LNCAP (cell line): ENCODE data around the gene PXDN.

Source experiments
- TF ChIP-seq, protein P1 (sequence below): fragments of 450-650 bp; IDR thresholded peaks from 2 replicates; pipeline ENCODE4 v1.5.1; 2017; ENCODE audit warnings: mild to moderate bottlenecking

The PXDN gene

DNA sequence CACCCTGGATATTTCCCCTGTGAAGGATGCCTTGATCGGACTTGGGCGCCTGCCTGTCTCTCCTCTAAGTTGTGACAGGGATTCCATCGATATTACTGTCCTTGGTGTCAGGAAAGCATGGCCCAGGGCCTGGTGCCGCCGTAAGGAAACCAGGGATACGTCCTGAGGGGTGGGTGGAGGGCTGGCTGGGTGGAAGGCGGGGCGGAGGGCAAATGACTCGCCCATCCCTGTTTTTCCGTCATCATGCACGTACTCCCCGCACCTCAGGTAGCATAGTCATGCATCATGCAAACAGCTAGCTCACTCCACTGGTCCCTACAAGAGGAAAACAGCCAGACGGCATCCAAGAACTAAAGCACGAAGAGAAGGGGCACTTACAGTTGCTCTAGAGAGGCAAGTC, 57.1 kb downstream of the PXDN start:
- TF ChIP-seq, protein P1, sequence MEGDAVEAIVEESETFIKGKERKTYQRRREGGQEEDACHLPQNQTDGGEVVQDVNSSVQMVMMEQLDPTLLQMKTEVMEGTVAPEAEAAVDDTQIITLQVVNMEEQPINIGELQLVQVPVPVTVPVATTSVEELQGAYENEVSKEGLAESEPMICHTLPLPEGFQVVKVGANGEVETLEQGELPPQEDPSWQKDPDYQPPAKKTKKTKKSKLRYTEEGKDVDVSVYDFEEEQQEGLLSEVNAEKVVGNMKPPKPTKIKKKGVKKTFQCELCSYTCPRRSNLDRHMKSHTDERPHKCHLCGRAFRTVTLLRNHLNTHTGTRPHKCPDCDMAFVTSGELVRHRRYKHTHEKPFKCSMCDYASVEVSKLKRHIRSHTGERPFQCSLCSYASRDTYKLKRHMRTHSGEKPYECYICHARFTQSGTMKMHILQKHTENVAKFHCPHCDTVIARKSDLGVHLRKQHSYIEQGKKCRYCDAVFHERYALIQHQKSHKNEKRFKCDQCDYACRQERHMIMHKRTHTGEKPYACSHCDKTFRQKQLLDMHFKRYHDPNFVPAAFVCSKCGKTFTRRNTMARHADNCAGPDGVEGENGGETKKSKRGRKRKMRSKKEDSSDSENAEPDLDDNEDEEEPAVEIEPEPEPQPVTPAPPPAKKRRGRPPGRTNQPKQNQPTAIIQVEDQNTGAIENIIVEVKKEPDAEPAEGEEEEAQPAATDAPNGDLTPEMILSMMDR = no peak

DNA sequence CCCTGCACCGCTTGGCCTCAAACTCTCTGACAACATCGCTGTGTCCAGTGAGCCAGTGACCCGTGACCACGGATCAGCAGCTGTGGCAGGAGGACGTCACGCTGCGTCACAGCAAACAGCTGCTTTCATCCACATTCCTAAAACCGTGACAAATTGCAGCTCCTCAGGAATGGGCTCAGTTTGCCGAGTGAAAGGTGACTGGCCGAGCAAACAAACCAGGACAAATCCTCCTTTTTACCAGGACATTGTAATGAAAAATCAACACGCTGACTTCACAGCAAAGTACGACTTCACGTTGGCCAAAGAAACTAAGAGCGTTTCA, 57.6 kb downstream of the PXDN start:
- TF ChIP-seq, protein P1 = no peak

DNA sequence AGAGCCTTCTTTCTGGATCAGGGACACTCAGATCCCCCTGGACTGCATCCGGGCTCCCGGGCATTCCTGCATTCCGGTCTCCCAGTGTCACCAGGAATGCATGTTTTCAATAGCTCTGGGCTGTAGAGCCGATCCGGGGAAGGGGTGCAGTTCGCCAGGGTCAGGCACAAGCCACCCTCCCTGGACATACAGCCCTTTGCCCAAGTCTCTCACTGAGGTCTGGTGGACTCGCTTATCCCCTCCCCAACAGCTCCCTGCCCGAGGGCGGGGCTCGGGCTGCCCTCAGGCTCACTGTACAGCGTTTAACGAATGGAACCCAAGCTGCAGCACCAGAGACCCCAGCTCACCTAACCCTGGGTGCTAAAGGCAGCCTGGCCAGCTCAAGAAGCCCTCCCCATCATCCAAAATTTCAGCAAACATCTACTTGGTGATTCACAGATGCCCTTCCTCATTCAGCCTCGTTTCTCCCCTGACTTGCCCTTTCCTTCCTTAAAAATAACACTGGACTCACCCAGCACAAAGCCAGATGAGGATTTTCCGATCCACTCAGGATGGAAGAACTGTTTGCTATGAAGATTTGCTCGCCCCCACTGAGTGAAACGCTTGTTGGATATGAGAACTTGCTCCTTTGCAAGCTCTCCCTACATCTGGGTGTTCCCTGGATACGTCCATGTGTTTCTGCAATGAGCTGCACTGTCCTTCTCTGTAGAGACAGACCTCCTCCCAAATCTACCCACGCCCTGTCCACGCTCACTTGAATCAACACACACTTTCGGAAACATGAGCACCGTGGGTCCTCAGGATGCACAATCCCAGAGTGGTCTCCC, 58.1 kb downstream of the PXDN start:
- TF ChIP-seq, protein P1 = no peak

DNA sequence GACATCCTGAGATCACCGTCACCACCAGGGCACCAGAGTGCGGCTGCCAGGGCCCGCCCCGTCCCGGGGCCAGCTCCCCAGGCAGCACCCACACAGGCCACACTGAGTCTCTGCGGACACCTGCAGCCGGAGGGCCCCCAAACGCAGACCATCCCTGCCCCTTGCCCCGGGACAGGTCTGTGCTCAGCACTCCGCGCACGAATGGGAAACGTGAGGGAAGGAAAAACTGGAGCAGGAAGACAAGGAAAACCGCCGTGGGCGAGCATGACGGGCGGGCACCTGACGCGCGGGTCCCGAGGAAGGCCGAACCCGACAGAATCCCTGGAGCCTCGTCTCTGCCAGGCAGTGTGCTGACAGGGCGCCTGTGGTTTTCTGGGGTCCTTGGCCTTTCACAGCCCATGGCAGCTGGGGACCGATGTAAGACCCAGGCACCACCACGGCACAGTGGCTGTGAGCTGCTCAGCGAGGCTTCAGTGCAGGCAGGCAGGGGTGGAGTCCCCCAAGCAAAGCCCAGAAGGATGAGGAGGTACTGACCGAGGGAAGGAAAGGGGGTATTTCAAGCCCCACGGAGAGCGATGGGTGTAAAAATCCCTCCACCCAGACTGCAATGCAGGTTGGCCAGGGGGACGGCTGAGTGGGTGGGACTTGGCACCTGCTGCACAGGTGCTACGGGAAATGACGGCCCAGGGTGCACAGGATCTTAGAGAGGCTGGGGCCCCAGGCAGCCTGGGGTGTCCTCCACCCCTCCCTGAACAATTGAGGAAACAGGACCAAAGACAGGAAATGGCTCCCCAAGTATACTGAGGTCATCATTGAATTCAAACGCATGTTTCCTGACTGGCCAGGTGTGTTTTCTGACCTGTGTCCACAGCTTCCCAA, 59.0 kb downstream of the PXDN start:
- TF ChIP-seq, protein P1 = no peak

DNA sequence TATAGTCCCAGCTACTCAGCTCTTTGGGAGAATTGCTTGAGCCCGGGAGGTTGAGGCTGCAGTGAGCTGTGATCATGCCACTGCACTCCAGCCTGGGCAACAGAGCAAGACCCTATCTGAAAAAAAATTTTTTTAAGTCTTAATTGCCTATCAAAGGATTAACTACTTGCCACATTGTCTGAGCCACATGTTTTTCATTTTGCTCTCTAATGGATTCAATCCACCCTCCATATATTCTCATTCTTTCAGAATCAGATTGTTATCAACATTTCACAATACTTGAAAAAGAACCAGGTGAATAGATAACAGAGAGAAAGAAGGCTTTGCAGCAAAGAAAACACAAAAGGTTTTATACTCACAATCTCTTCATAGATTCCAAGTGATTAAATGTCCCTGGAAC, 61.0 kb downstream of the PXDN start:
- TF ChIP-seq, protein P1 = no peak

DNA sequence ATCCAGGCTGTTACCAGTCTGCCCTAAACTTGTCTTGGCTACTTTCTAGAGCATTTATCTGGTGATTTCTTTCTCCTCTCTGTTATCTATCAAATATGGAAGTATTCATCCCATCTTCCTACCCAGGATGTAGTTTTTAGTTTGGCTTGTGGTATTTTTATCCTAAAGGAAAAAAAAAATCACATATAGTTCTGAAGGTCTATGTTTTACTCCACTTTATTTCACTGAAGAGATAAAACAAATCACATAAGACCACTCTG, 62.2 kb downstream of the PXDN start:
- TF ChIP-seq, protein P1 = no peak

DNA sequence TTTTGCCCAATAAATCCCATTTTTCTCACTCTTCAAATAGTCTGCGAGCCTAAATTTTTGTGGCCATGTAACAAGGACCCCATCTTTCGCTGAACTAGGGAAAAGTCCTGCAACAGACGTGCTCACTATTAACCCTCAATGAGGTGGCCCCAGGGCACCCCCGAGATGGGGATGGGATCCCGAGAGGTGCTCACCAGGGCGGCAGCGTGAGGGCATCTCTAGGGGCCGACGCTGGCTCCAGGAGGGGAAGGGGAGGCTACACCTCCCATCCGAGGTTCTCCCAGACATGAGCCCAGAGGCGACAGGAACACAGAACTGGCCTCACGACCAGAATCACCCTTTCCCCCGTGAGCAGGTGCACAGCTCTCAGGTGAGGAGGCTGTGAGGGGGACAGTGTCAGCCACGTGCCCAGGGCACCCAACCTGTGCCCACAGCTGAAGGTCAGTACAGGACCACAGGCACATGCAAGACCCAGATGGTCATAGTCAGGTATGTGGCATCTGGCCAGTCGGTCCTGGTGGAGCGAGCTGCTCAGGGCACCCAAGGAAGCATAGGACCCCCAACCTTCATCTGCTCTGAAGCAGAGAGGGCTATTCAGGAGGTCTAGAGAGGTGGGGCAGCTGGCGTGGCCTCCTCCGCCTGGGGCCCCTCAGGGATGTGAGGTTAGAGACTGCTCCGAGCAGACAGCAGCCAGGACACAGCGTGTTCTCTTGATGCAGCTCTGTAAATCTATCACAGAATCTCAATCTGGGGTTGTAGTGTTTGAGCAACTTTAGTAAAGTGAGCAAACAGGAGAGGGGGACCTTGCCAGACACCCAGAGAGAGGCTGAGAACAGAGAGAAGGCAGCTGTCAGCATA, 62.8 kb downstream of the PXDN start:
- TF ChIP-seq, protein P1 = no peak
